CD4-positive, alpha-beta T cell treated with Interleukin-6 at 100 ng/mL for 8 hours (primary cell): ENCODE measurements around the gene SMO.
"Not testable (repeated sequence)": the region's sequence is repeated elsewhere in the genome, so short reads cannot be mapped to it uniquely, and the experiment has no call there.

ENCODE experiments used
- DNase-seq: peaks from one replicate; pipeline ENCODE4 v3.0.0-alpha.2; 2020; ENCODE audit warnings: mixed read lengths, low spot score

The SMO gene

GRCh38 chr7:129169686-129170440, 18.6 kb upstream of the SMO start:
- DNase-seq = no peak

GRCh38 chr7:129170441-129171021, 17.9 kb upstream of the SMO start:
- DNase-seq = no peak

GRCh38 chr7:129173861-129174260, 14.6 kb upstream of the SMO start:
- not testable (repeated sequence) for DNase-seq

GRCh38 chr7:129176916-129177710, 11.3 kb upstream of the SMO start:
- DNase-seq = no peak

GRCh38 chr7:129184981-129185670, 3.3 kb upstream of the SMO start:
- DNase-seq = no peak

GRCh38 chr7:129186749-129187260, 1.6 kb upstream of the SMO start:
- DNase-seq = no peak

GRCh38 chr7:129187681-129188371, 607 bp upstream of the SMO start:
- no peak for DNase-seq

GRCh38 chr7:129188892-129189660, 643 bp downstream of the SMO start:
- DNase-seq = no peak

- DNase-seq = no peak
Observed at GRCh38 chr7:129189661-129190310, 1.4 kb downstream of the SMO start.

GRCh38 chr7:129191272-129191671, 2.8 kb downstream of the SMO start:
- DNase-seq = no peak

GRCh38 chr7:129193892-129194291, 5.5 kb downstream of the SMO start:
- DNase-seq = no peak

GRCh38 chr7:129197771-129198170, 9.3 kb downstream of the SMO start:
- no peak for DNase-seq

- no peak for DNase-seq
Observed at GRCh38 chr7:129199406-129199805, 11.0 kb downstream of the SMO start.

GRCh38 chr7:129202058-129202777, 13.8 kb downstream of the SMO start:
- DNase-seq = no peak

GRCh38 chr7:129203050-129203741, 14.8 kb downstream of the SMO start:
- DNase-seq = no peak

GRCh38 chr7:129205126-129205818, 16.8 kb downstream of the SMO start:
- no peak for DNase-seq

- no peak for DNase-seq
Observed at GRCh38 chr7:129205987-129206785, 17.8 kb downstream of the SMO start.

- no peak for DNase-seq
Observed at GRCh38 chr7:129208667-129209066, 20.2 kb downstream of the SMO start.
